Ishikawa (cell line): ENCODE results near the gene PRKRA.

Experiments used
- CEBPB ChIP-seq: IDR thresholded peaks from 2 replicates; pipeline ENCODE4 v1.6.1; 2012
- CREB1 ChIP-seq: IDR thresholded peaks from 2 replicates; pipeline ENCODE4 v1.6.1; 2012; ENCODE audit warnings: low read depth
- EGR1 ChIP-seq: IDR thresholded peaks from 2 replicates; pipeline ENCODE4 v1.6.1; 2012
- EP300 ChIP-seq: IDR thresholded peaks from 2 replicates; pipeline ENCODE4 v1.6.1; 2012; ENCODE audit warnings: borderline replicate concordance
- FOXM1 ChIP-seq: IDR thresholded peaks from 2 replicates; pipeline ENCODE4 v1.6.1; 2012; ENCODE audit warnings: low read depth, borderline replicate concordance
- NFIC ChIP-seq: IDR thresholded peaks from 2 replicates; pipeline ENCODE4 v1.6.1; 2012
- RAD21 ChIP-seq: IDR thresholded peaks from 2 replicates; pipeline ENCODE4 v1.6.1; 2012; ENCODE audit warnings: low read depth
- TAF1 ChIP-seq: IDR thresholded peaks from 2 replicates; pipeline ENCODE4 v1.6.1; 2012; ENCODE audit warnings: low read depth, mild to moderate bottlenecking
- TCF12 ChIP-seq: IDR thresholded peaks from 2 replicates; pipeline ENCODE4 v1.6.1; 2012; ENCODE audit warnings: low read depth
- TEAD4 ChIP-seq: IDR thresholded peaks from 2 replicates; pipeline ENCODE4 v1.6.1; 2012
- YY1 ChIP-seq: IDR thresholded peaks from 2 replicates; pipeline ENCODE4 v1.6.1; 2012; ENCODE audit warnings: low read depth
- ZBTB7A ChIP-seq: IDR thresholded peaks from 2 replicates; pipeline ENCODE4 v1.6.1; 2012; ENCODE audit warnings: low read depth
- TF ChIP-seq, protein P1 (sequence below): IDR thresholded peaks from 2 replicates; pipeline ENCODE4 v1.6.1; 2012; ENCODE audit warnings: low read depth, mild to moderate bottlenecking
- TF ChIP-seq, protein P2 (sequence below): IDR thresholded peaks from 2 replicates; pipeline ENCODE4 v1.6.1; 2012

DNA sequence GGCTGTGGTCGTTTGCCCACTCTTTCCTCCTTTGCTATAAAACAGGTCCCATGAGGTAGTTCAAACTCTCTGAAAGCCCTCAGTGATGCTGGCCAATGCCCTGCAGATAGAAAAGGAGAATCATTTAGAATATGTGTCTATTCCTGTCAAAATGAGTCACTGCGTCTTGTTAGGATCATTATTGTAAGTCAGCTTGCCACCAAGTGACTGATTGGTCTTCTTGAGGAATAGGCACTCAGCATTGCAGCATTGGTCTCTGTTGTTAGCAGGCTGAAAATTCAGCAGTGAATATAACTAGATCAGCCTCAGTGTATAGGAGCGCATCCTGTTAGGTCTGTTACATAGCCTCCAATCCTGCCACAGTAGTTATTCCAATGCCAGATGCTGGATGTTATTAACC, 28.9 kb downstream of the PRKRA start:
- no peak for TF ChIP-seq TEAD4
- TF ChIP-seq, protein P1, sequence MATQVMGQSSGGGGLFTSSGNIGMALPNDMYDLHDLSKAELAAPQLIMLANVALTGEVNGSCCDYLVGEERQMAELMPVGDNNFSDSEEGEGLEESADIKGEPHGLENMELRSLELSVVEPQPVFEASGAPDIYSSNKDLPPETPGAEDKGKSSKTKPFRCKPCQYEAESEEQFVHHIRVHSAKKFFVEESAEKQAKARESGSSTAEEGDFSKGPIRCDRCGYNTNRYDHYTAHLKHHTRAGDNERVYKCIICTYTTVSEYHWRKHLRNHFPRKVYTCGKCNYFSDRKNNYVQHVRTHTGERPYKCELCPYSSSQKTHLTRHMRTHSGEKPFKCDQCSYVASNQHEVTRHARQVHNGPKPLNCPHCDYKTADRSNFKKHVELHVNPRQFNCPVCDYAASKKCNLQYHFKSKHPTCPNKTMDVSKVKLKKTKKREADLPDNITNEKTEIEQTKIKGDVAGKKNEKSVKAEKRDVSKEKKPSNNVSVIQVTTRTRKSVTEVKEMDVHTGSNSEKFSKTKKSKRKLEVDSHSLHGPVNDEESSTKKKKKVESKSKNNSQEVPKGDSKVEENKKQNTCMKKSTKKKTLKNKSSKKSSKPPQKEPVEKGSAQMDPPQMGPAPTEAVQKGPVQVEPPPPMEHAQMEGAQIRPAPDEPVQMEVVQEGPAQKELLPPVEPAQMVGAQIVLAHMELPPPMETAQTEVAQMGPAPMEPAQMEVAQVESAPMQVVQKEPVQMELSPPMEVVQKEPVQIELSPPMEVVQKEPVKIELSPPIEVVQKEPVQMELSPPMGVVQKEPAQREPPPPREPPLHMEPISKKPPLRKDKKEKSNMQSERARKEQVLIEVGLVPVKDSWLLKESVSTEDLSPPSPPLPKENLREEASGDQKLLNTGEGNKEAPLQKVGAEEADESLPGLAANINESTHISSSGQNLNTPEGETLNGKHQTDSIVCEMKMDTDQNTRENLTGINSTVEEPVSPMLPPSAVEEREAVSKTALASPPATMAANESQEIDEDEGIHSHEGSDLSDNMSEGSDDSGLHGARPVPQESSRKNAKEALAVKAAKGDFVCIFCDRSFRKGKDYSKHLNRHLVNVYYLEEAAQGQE, result no peak
- TF ChIP-seq CREB1, result no peak
- TF ChIP-seq, protein P2, sequence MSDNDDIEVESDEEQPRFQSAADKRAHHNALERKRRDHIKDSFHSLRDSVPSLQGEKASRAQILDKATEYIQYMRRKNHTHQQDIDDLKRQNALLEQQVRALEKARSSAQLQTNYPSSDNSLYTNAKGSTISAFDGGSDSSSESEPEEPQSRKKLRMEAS, result no peak
- TF ChIP-seq CEBPB, result no peak
- TF ChIP-seq TCF12, result no peak
- TF ChIP-seq TAF1, result no peak
- TF ChIP-seq FOXM1, result no peak
- TF ChIP-seq NFIC, result no peak
- no peak for TF ChIP-seq RAD21
- no peak for TF ChIP-seq EP300
- no peak for TF ChIP-seq YY1
- no peak for TF ChIP-seq EGR1
- no peak for TF ChIP-seq ZBTB7A
